Breast epithelium (tissue), 3 donors: ENCODE results near the gene SCARB1.

Source experiments
- CTCF ChIP-seq, 3 donors: fragments of 450-650 bp; IDR thresholded peaks; one replicate each; pipeline ENCODE4 v1.5.1; 2016 to 2017; ENCODE audit warnings: antibody characterized with exemption in 3 of 3, mild to moderate bottlenecking in 3 of 3, moderate library complexity in 3 of 3
- POLR2A ChIP-seq: fragments of 450-650 bp; IDR thresholded peaks from one replicate; pipeline ENCODE4 v1.6.1; 2016; ENCODE audit warnings: antibody characterized with exemption, mild to moderate bottlenecking, moderate library complexity

DNA sequence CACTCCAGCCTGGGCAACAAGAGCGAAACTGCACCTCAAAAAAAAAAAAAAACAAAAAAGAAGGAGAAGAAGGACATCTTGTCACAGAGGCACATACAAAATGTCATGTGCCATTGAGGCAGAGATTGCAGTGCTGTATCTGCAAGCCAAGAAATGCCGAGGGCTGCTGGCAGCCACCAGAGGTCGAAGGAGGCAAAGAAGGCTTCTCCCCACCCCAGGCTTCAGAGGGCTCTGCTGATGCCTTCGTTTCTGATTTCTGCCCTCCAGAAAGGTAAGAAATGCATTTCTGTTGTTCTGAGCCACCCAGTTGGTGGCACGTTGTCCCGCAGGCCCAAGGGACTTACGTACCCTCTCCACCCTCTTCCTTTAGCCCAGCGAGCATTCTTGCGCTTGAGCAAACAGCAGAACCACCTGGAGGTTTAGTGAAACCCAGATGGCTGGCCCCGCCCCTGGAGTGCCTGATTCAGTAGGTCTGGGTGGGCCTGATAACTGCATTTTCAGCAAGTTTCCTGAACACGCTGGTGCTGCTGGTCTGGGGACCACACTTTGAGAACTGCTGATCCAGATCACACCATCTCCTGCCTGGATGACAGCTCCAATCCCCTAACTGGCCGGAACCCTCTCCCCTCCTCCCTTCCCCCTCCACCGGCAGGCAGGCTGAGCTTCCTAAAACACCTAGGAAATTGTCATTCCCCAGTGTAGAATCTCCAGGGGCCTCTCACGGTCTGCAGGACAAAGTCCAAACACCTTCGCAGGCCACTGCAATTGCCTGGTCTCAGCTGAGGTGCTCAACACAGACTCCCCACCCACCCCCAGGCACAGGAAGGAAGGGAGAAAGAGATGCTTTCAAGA is 21.1 kb upstream of the SCARB1 start:
- TF ChIP-seq POLR2A = no peak
- no peak for TF ChIP-seq CTCF (IDR thresholded peaks at IDR 0.05)
